ENCODE data around the gene NRROS.

GRCh38 chr3:196662033-196662432 lies 22.5 kb downstream of the NRROS start:
- TF ChIP-seq CTCF (IDR thresholded peaks at IDR 0.05) (no peak), POLR2A (IDR thresholded peaks at IDR 0.05) (no peak)

Measured in tibial nerve (tissue), 3 donors.